HG03159 (cell line): ENCODE results near the gene URB1.
"Not testable (repeated sequence)": the region's sequence is repeated elsewhere in the genome, so short reads cannot be mapped to it uniquely, and the experiment has no call there.

Experiments used
- ATAC-seq: cut with Tn5 transposase; IDR thresholded peaks from one replicate; pipeline ENCODE4 v1.9.1; 2021; ENCODE audit warnings: mild to moderate bottlenecking, moderate library complexity; ENCODE audit not compliant: unreplicated experiment

The URB1 gene

DNA sequence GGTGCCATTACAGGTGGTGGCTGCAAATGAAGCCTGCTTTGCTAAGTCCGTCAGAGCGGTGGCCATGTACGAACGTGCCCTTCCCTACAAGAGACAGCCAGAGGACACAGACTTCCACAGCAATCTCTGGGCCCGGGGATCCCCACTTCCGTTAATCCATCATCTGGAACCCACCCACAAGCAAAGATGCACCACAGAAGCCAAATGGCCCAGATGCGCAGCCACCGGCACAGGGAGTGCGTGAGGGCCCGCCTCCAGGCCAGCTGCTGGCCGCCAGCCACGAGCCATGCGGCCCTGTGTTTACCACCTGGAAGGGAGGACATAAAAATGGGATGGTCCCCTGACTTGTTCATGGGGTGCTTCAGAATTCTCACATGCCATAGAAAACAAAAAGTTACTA lies 72.1 kb downstream of the URB1 start:
- ATAC-seq = no peak

DNA sequence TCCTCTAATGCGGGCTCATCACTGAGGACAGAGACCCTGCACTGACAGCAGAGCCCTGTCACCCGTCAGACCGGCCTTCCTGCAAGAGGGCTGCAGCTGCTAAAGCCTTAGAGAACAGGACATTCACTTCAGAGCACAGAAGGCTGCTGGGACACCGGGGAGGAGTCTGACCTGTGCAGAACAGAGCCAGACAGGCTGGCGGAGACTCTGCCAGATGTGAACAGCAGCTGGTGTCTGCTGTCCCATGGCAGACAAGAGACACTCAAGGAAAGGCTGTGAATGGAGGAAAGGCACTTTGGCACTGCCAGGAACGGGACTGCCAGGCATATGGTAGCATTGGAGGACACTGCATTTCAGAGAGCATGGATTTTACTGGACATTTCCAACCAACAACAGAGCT lies 72.8 kb downstream of the URB1 start:
- ATAC-seq = no peak

DNA sequence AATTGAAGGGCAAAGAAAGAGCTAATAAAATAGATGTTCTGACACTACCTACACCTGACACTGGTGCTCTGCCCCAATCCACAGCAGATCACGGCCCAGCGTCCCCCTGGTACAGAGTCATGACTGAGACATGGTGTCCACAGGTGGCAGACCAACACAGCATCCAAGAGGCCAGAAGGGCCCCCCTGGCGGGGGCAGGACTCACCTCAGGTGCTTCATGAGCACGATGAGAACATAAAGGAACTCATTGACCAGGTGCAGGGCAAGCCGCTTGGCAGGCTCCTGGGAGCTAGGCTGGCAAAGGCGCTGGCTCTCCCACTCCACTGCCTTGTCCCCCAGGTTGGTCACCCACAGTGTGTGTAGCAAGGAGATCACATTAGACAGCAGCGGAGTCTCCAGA lies 73.8 kb downstream of the URB1 start:
- ATAC-seq = no peak

DNA sequence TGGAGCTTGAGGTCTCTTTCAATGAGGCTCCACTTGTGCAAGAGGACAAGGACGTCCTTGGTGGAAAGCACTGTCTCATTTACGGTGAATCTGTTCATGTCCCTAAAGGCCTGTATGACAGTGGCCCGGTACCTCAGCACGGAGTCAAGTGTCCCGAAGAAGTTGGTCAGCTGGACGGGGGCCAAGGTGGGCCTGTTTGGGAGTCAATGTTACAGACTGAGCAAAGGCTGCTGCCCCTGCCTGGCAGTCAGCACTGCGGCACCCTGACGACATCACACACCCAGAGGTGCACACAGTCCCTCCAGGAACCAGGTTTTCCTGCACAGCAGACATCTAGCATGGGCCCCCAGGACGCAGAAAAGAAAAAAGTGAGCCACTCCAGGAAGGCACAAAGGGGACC lies 75.1 kb downstream of the URB1 start:
- no peak for ATAC-seq

DNA sequence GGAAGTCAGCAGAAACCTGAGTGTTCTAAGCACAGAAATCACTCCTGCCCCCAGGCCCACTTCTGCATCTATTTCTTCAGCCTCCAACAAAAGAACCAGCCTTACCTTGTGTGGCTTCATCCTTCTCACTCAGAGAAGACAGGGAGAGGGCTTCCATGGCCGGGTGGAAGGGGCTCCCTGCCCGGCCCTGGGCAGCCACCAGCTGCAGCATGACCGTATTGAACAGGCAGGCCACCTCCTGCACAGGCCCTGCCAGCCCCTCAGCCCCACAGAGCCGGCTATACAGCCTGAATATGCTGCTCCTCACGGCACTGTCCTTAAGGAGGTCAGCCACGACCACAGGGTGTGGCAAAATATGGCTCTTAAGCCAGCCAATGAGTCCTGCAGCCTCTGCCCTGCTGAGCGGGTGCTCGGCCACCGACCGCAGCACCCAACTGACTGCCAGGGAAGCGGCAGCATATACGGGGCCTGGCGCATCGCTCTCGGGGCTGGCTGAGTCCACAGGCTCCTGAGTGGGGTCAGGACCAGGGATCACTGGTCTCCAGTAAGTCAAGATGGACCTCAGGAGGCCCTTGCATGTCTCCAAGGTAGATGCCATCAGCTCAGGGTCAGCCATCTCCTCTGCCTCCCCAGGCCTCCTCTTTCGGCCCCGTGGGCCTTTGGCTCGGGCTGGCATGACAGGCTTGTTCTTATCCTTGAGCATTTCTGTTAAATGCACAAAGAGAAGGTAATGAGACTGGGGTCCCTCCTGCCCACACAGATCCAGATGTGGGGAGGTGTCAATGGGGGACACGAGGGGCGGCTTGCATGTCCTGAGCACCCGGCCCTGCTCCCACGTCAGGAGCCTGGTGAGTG lies 76.2 kb downstream of the URB1 start:
- no peak for ATAC-seq

DNA sequence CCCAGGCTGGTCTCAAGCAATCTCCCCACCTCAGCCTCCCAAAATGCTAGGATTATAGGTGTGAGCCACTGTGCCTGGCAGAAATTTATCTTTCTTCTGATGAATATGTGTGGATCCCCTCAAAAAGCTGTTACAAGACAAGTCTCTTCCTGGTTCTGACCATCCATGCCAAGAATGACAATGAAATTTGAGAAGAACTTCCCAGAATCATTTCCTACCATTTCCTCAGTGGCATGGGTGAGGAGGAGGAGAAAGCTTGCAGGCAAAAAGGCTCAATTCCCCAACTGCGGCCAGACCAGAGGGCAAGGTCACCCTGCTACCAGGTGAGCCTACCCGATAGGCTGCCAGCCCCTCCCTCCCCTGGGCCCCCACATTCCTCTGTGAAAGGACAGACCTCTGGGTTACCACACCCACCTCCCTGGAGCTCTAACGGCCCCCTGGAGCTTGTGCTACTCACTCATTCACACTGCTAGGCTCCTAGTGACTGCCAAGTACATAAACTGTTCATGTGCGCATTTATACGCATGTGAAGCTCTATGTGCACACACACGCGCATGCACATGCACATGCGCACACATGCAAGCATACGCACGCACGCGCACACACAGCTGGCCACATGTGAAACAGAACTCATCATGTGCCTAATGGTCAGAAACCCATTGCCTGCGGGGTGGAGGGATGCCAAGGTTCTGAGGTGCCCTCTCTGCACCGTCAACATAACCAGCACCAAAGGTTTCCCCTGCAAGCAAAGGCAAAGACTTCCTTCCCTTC lies 77.1 kb downstream of the URB1 start:
- no peak for ATAC-seq

DNA sequence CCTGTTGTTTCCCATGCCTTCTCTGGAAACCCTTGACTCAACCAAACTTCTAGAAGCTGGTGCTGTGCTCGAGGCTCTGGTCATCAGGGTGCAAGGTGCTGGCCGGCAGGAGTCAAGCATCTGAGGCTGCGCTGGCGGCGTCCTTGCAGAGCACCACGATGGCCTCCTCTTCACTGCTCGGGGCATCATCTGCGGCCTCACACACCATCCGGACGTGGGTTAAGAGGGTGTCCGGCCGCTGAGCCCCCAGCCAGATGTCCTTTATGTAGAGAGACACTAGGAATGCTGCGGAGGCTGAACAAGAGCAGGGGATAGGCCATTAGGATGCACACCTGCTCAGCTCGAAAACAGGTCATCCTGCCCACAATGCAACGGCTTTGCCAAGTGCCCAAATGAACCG lies 78.0 kb downstream of the URB1 start:
- ATAC-seq = no peak

DNA sequence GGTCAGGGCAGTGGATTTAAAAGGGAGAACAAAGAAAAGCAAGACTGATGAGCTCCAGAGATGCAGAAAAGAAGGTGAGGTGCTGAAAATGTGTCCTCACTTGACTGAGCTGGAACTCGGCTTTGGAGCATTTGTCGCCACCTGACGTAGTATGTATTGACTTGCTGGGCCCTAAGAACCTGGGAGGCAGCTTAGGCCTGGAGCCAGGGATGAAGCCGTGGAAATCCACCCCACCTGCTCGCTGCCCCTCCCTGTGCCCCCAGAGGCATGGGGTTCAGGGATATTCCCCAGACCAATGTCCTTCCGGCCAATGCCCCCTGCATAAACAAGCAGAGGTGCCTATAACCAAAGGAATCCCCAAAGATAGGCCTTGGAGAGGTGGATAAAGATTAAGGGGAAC lies 79.8 kb downstream of the URB1 start:
- no peak for ATAC-seq

DNA sequence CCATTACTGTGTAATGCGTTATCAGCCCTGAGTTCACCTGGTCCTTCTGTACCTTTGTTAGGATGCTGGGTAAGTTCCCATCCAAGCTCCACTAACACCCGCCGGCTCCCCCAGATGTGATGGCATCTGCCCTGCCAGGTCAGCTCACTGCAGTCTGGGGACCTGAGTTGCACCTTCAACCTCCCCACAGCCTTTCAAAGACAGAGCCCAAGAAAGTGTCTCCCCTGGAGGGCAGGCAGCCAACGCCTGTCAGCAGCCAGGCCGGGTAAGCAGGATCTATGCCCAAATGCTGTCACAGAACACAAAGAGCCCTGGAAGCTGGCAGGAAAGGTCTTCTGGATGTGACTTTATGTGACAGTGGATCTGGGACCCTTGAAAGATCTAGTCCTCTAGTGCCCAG lies 80.5 kb downstream of the URB1 start:
- no peak for ATAC-seq

DNA sequence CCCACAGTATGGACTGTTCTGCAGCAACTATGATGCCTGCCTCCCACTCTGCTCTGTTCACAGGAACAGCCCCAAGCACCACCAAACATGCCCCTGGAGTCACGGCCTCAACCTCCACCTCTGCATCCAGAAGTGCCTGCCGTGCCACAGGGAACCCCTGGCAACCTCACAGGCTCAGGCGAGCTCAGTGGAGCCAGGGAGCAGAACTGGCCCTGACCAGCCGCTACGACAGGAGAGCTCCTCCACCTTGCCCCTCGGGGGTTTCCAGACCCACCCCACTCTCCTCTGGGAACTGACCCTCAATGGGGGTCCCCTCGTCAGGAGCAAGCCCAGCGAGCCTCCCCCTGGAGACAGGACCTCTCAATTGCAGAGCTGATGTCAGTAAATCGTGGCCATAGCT lies 81.2 kb downstream of the URB1 start:
- ATAC-seq = no peak

DNA sequence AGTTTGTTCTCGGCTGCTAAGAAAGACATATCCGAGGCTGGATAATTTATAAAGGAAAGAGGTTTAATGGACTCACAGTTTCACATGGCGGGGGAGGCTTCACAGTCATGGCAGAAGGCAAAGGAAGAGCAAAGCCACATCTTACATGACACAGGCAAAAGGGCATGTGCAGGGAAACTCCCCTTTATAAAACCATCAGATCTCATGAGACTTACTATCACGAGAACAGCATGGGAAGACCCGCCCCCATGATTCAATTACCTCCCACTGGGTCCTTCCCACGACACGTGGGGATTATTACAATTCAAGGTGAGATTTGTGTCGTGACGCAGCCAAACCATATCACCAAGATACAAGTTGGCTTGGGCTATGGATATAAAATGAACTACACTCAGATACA lies 81.8 kb downstream of the URB1 start:
- not testable (repeated sequence) for ATAC-seq

DNA sequence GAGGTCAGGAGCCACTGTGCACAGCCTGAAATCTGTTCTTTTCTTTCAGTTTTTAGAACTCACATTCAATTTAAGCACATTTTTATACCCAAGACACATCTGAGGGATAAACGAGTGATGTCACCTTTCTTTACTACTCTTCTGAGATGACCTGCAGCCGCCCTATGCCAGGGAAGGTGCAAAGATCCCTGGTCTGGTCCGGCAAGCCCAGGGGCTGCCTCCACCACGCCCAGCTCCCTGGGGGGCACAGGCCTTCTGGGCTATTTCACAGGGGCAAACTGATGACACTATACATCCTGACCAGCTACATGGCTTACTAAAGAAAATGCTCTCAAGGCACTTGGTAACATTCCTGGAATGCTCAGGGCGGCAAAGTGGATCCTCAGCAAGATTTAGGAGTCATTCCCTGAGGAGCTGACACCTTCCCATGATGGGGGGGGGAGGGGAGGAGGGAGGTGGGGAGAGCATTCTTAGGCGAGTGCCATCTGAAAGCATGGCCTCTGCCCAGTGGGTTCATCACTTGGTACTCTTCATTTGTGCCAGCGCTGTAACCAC lies 82.8 kb downstream of the URB1 start:
- ATAC-seq = no peak

DNA sequence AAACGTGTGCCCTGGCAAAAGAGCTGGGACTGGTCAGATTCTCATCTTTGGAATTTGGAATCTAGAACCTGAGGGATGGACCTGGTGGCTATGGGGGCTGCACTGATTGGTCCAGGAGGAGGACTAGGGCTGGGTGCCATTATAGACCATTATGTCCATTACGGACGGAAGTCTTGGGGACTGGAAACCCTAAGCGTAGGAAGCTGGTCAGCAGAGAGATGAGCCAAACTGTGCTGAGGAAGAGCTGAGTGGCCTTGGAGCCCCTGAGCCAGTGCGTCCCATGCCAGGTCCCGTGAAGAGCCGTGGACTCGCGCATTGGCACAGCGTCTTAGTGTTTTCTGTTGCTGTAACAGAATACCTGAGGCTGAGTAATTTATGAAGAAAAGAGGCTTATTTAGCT lies 84.1 kb downstream of the URB1 start:
- ATAC-seq = no peak

DNA sequence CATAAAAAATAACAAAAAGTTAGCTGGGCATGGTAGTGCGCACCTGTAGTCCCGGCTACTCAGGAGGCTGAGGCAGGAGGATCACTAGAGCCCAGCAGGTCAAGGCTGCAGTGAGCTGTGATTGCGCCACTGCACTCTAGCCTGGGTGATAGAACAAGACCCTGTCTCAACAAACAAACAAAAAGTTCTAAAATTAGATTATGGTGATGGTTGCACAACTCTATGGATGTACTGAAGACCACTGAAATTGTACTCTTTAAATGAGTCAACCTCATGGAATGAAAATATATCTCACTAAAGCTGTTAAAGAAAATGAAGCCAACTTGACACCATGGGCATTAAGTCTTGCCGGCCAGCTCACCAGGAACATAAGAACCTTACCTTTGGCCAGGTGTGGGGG lies 85.1 kb downstream of the URB1 start:
- ATAC-seq = no peak

DNA sequence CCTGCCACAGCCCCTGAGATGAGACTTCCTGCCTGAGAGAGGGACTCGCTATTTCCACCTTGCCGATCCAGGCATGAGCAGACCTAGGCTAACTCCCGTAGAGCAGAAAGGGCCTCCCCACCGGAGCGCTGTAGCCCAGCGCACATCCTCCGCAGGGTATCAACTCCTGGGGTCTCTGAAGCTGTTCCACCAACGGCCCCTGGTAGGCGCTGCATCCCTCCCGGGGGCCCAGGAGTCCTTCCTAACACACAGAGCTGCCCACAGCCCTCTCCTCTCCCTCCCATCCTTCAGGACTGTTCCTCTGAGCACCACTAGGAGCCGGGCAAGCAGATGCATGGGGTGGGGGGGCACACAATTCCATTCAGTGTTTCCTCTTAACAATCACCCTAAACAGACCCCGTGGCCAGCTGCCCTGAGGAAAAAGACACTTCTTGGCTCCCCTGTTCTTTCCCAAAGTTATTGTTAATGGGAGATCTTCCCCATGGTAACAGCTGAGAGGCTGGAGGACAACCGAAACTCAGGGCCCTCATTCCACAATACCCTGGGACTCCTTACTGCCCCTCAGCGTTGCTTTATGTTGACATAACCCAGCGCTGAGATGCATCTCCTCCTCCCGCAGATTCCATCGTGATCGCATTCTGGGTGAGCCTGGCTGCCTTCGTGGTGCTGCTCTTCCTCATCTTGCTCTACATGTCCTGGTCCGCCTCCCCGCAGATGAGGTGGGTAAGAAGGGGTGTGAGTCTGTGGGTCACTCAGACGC lies 86.6 kb downstream of the URB1 start:
- no peak for ATAC-seq

DNA sequence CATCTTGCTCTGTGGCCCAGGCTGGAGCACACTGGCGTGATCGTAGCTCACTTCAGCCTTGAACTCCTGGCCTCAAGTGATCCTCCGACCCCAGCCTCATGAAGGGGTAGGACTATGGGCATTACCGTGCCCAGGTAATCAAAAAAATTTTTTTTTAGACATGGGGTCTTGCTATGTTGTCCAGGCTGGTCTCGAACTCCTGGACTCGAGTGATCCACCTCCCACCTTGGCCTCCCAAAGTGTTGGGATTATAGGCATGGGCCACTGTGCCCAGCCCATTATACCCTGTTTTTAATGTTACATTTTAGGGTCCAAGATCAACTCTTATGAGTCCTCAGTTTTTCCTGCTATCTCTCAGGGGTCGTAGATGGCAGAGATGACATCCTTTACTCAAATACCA lies 87.8 kb downstream of the URB1 start:
- ATAC-seq = no peak

DNA sequence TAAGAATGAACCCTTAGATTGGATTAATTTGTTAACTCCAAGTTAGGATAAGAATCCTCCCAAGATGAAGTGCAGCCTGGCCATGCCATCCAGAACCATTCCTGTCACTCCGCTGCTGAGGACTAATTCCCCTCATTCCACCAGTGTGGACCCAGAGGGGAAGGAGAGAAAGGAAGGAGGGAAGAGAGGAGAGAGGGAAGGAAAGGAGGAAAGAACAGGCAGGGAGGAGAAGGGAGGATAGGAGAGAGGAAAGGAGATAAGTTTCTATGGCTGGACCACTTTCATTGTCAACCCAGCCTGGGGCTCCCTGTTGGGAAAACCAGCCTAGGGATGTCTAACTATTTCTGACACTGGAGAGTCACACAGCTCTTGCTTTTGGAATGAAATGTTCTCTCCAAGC lies 89.4 kb downstream of the URB1 start:
- no peak for ATAC-seq

DNA sequence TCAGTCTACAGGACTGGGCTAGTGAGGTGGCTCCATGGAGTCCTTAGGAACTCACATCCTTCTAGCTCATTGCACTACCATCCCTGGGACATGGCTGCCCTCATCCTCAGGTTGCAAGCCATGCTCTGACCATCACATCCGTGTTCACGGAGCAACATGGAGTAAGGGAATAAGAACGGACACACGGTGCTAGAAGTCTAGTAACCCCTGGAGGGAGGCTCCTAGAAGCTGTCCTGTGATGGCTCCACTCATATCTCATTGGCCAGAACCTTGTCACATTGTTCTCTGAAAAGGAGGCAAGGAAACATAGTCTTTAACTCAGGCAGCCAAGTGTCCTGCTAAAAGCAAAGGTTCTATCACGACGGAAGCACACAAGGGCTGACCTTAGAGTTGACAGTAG lies 90.3 kb downstream of the URB1 start:
- no peak for ATAC-seq

DNA sequence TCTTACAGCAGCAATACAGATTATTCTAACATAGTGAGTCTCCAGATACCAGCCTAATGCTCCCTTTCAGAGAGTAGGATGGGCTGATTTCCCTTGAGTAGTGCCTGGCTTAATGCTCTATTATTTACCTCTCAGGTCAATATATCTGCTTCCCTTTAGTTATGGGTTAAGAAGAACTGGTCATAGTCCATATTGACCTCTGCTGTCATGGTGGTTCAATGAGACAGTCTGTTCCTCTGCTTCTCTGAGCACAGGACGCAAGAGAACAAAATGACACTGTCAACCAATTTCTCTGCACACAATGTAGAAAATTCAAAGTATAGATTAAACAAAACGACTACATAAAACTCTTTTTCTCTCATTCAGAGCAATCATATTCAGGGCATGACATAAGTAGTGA lies 91.2 kb downstream of the URB1 start:
- no peak for ATAC-seq

DNA sequence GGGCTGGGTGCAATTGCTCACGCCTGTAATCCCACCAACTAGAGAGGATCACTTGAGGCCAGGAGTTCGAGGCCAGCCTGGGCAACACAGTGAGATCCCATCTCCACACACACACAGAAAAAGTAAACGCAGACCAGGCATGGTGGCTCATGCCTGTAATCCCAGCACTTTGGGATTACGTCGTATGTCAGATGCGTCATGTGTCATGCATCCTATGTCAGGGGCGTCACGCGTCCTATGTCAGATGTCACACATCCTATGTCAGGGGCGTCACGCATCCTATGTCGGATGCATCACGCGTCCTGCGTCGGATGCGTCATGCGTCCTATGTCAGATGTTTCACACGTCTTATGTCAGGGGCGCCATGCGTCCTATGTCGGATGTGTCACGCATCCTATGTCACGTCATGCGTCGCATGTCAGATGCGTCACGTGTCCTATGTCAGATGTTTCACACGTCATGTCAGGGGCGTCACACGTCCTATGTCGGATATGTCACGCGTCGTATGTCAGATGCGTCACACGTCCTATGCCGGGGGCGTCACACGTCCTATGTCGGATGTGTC lies 92.6 kb downstream of the URB1 start:
- no peak for ATAC-seq

DNA sequence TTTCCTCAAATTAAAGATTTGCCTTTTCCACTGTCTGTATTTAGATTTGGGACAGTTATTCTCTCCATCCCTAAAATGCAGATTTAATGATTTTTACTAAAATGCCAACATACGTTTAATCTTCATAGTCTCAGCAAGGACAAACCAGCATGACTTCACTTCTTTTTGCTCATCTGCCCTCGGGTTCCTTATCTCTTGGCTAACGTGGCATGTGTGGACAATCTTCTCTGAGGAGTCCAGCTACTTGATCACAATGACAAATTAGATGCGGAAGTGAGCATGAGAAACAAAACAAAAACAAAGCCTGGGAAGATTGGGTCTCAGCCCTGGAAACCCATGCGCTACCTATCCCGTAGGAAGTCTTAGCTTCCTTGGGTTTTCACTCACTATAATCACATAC lies 93.1 kb downstream of the URB1 start:
- no peak for ATAC-seq
